Prostate gland (tissue), 2 donors: ENCODE measurements around the gene FUT8. TPM values are rescaled to one million over a fixed set of nuclear protein-coding genes. Genes with fewer than 3 reads are reported as not detected.

Experiments
- DNase-seq: peaks from one replicate; pipeline ENCODE4 v3.0.0-alpha.2; 2019; ENCODE audit warnings: low spot score
- H3K27ac ChIP-seq, 2 donors: fragments of 200-600 bp; sonication (generic); 2 replicates each; pipeline ENCODE4 v1.5.1; 2017 to 2019
- H3K27me3 ChIP-seq: fragments of 200-600 bp; sonication (generic); replicated peaks from 2 replicates; pipeline ENCODE4 v1.5.1; 2019; ENCODE audit not compliant: insufficient read depth
- H3K36me3 ChIP-seq, 2 donors: fragments of 200-600 bp; sonication (generic); 1 replicate in 1 of 2; 2 replicates in 1 of 2; pipeline versions ENCODE4 v1.5.1 to v1.8.1; 2017 to 2019
- H3K4me1 ChIP-seq: fragments of 200-600 bp; sonication (generic); replicated peaks from 2 replicates; pipeline ENCODE4 v1.5.1; 2019
- H3K4me3 ChIP-seq, 2 donors: fragments of 200-600 bp; sonication (generic); 2 replicates each; pipeline ENCODE4 v1.5.1; 2017 to 2019
- H3K9me3 ChIP-seq: fragments of 200-600 bp; sonication (generic); 2 replicates; pipeline ENCODE4 v1.5.1; 2017
- CTCF ChIP-seq, 4 experiments: fragments of 200-600 bp in 2 of 4; fragments of 450-650 bp in 2 of 4; sonication (generic) in 2 of 4; IDR thresholded peaks; 1 replicate in 3 of 4; 2 replicates in 1 of 4; pipeline ENCODE4 v1.5.1; 2016 to 2019; ENCODE audit warnings: antibody characterized with exemption in 4 of 4, mild to moderate bottlenecking in 2 of 4, moderate library complexity in 2 of 4
- POLR2A ChIP-seq: fragments of 450-650 bp; IDR thresholded peaks from one replicate; pipeline ENCODE4 v1.6.1; 2016; ENCODE audit warnings: antibody characterized with exemption, mild to moderate bottlenecking
- POLR2AphosphoS5 ChIP-seq: sonication (generic); formaldehyde crosslinking; IDR thresholded peaks from one replicate; pipeline ENCODE4 v1.6.1; 2017; ENCODE audit warnings: antibody characterized with exemption
- WGBS: methylation state at CpG from one replicate; pipeline ENCODE4 v1.1.5; 2018; 5-methylcytosine and 5-hydroxymethylcytosine counted together
- intact Hi-C: fragments of 100-400 bp; cut with DNase I; formaldehyde crosslinking; loops from one replicate; pipeline ENCODE4 v1.14.2; 2022
- total RNA-seq, 2 donors: library from RNA; depleted of rRNA; stranded (reverse); fragments of >200 nt; gene quantifications; one replicate each; pipeline ENCODE4 v1.1.0, GENCODE V29; 2016

The FUT8 gene
- total RNA-seq, 2 donors from 2014 or later: 12.4 to 27.9 TPM

DNA sequence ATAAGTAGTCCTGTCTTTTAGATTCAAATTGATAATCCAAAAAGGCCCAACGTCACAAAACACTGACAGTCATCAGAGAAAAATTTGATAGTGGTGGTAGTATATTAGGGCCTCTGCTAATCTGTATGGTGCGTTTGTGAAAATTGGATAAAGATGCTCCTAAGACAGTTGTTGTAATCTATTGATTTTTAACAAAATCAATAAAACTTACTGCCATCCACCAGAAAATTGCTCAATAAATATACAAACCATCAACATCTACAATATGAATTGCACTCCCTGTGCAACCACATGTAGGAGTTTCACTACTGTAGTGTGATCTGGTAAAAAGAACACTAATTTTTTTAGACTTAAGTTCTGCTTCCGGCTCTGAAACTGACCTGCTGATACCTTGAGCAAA is 336.8 kb downstream of the FUT8 start:
- Histone ChIP-seq H3K36me3 (no peaks in the 10 kb centered on the region), H3K27ac (no peak overlapping the region), H3K27me3 (no peaks in the 10 kb centered on the region), H3K4me3 (no peak overlapping the region), H3K9me3 (no peaks in the 10 kb centered on the region), H3K4me1 (no peaks in the 10 kb centered on the region)
- no peak for DNase-seq
- TF ChIP-seq CTCF (IDR thresholded peaks at IDR 0.05) (no peak), POLR2A (no peak)
- 89% methylated on average over 3 of the region's 3 CpGs for WGBS
- intact Hi-C loops: no loop called here

- no peaks in the 10 kb centered on the region for H3K27me3 ChIP-seq
- H3K27ac ChIP-seq: no peak overlapping the region
- TF ChIP-seq POLR2AphosphoS5: no peak
- no peak for TF ChIP-seq POLR2A
- TF ChIP-seq CTCF (IDR thresholded peaks at IDR 0.05): no peak
- intact Hi-C loops: no loop called here
- H3K9me3 ChIP-seq: no peaks in the 10 kb centered on the region
- H3K4me3 ChIP-seq: no peak overlapping the region
- H3K36me3 ChIP-seq: no peaks in the 10 kb centered on the region
- no peaks in the 10 kb centered on the region for H3K4me1 ChIP-seq
- DNase-seq: no peak
- WGBS: 33% methylated on average over 1 of the region's 1 CpG
Observed at GRCh38 chr14:65750906-65751305, 338.4 kb downstream of the FUT8 start.

GRCh38 chr14:65751510-65751909 is 339.0 kb downstream of the FUT8 start:
- Histone ChIP-seq H3K4me1 (no peaks in the 10 kb centered on the region), H3K27ac (no peak overlapping the region), H3K27me3 (no peaks in the 10 kb centered on the region), H3K9me3 (no peaks in the 10 kb centered on the region), H3K36me3 (no peaks in the 10 kb centered on the region), H3K4me3 (no peak overlapping the region)
- WGBS: 77% methylated on average over 3 of the region's 3 CpGs
- intact Hi-C loops: no loop called here
- no peak for DNase-seq
- no peak for TF ChIP-seq CTCF (IDR thresholded peaks at IDR 0.05)
- no peak for TF ChIP-seq POLR2AphosphoS5
- no peak for TF ChIP-seq POLR2A

- Histone ChIP-seq H3K27me3 (no peaks in the 10 kb centered on the region), H3K27ac (no peak overlapping the region), H3K4me3 (no peak overlapping the region), H3K36me3 (no peaks in the 10 kb centered on the region), H3K9me3 (no peaks in the 10 kb centered on the region), H3K4me1 (no peaks in the 10 kb centered on the region)
- no peak for DNase-seq
- intact Hi-C loops: no loop called here
- no peak for TF ChIP-seq POLR2AphosphoS5
- TF ChIP-seq CTCF (IDR thresholded peaks at IDR 0.05): no peak
- no peak for TF ChIP-seq POLR2A
- 87% methylated on average over 5 of the region's 5 CpGs for WGBS
Observed at GRCh38 chr14:65753061-65753460, 340.5 kb downstream of the FUT8 start.

GRCh38 chr14:65755331-65755730 is 342.8 kb downstream of the FUT8 start:
- H3K4me3 ChIP-seq: no peak overlapping the region
- H3K36me3 ChIP-seq: no peaks in the 10 kb centered on the region
- no peaks in the 10 kb centered on the region for H3K4me1 ChIP-seq
- WGBS: 89% methylated on average over 6 of the region's 6 CpGs
- no peaks in the 10 kb centered on the region for H3K27me3 ChIP-seq
- intact Hi-C loops: no loop called here
- no peaks in the 10 kb centered on the region for H3K9me3 ChIP-seq
- H3K27ac ChIP-seq: no peak overlapping the region
- no peak for DNase-seq
- TF ChIP-seq CTCF (IDR thresholded peaks at IDR 0.05): no peak
- TF ChIP-seq POLR2A: no peak
- TF ChIP-seq POLR2AphosphoS5: no peak
